K562 (cell line): ENCODE data around the gene LY6G5B. TPM values are rescaled to one million over a fixed set of nuclear protein-coding genes. Genes with fewer than 3 reads are reported as not detected.

Experiments
- CEBPB ChIP-seq: fragments of 450-650 bp; IDR thresholded peaks from 2 replicates; pipeline ENCODE4 v1.6.1; 2016; ENCODE audit warnings: missing genetic modification characterization, missing compliant biosample characterization
- EHMT2 ChIP-seq: fragments of 450-650 bp; IDR thresholded peaks from 2 replicates; pipeline ENCODE4 v1.6.1; 2018; ENCODE audit warnings: antibody characterized with exemption
- HMBOX1 ChIP-seq: sonication (generic); IDR thresholded peaks from 2 replicates; pipeline ENCODE4 v1.6.1; 2016
- ILF3 ChIP-seq: fragments of 450-650 bp; IDR thresholded peaks from 2 replicates; pipeline ENCODE4 v1.6.1; 2018; ENCODE audit warnings: antibody characterized with exemption, mild to moderate bottlenecking, moderate library complexity, borderline replicate concordance
- LCOR ChIP-seq: sonication (generic); formaldehyde crosslinking; IDR thresholded peaks from 2 replicates; pipeline ENCODE4 v1.8.0; 2022; ENCODE audit warnings: mild to moderate bottlenecking, missing genetic modification reagents
- NFRKB ChIP-seq: fragments of 450-650 bp; IDR thresholded peaks from 2 replicates; pipeline ENCODE4 v1.6.1; 2016; ENCODE audit warnings: low read depth
- PPARD ChIP-seq: fragments of 250-450 bp; sonication (Bioruptor Pico); IDR thresholded peaks from 2 replicates; pipeline ENCODE4 v1.8.0; 2022; ENCODE audit warnings: inconsistent platforms, mild to moderate bottlenecking, moderate library complexity
- PTRF ChIP-seq: fragments of 450-650 bp; IDR thresholded peaks from 2 replicates; pipeline ENCODE4 v1.6.1; 2016; ENCODE audit warnings: mild to moderate bottlenecking, missing genetic modification characterization, missing compliant biosample characterization
- TAF9B ChIP-seq: fragments of 450-650 bp; IDR thresholded peaks from 2 replicates; pipeline ENCODE4 v1.6.1; 2018; ENCODE audit warnings: mild to moderate bottlenecking; ENCODE audit not compliant: partially characterized antibody
- TRIM25 ChIP-seq: fragments of 450-650 bp; IDR thresholded peaks from 2 replicates; pipeline ENCODE4 v1.7.0; 2016; ENCODE audit warnings: borderline replicate concordance
- XRCC4 ChIP-seq: IDR thresholded peaks from one replicate; pipeline ENCODE4 v1.6.1; 2011; ENCODE audit not compliant: insufficient read depth, insufficient read length; ENCODE audit errors: extremely low read depth
- ZBTB1 ChIP-seq: sonication (generic); formaldehyde crosslinking; IDR thresholded peaks from 2 replicates; pipeline ENCODE4 v1.8.1; 2023; ENCODE audit warnings: missing genetic modification reagents, low read depth, mild to moderate bottlenecking, borderline replicate concordance
- ZBTB9 ChIP-seq: fragments of 450-650 bp; formaldehyde crosslinking; IDR thresholded peaks from 2 replicates; pipeline ENCODE4 v1.4.0; 2020; ENCODE audit warnings: mild to moderate bottlenecking, moderate library complexity
- ZKSCAN1 ChIP-seq: fragments of 150-350 bp; IDR thresholded peaks from 2 replicates; pipeline ENCODE4 v1.6.1; 2016; ENCODE audit warnings: low read depth, low read length
- ZNF609 ChIP-seq: sonication (generic); formaldehyde crosslinking; IDR thresholded peaks from 2 replicates; pipeline ENCODE4 v1.8.1; 2023; ENCODE audit warnings: missing genetic modification reagents, mild to moderate bottlenecking, borderline replicate concordance
- polyA plus RNA-seq, 8 experiments: library from polyadenylated mRNA; depleted of rRNA in 4 of 8; stranded (reverse) in 5 of 8; unstranded in 3 of 8; fragments of >200 nt; fragmentation: Nextera tagmentation in 2 of 8; fragmentation: Illumina TruSeq in 1 of 8; extraction: Ambion mirVana in 2 of 8; extraction: Trizol in 1 of 8; gene quantifications; 2 replicates each; pipeline versions ENCODE4 v1.2.1 to v1.2.3, GENCODE V29; 2011 to 2014; ENCODE audit warnings: inconsistent platforms in 1 of 8, missing spikeins in 1 of 8
- total RNA-seq, 7 experiments: library from RNA; depleted of rRNA in 6 of 7; stranded (reverse); fragments of >200 nt in 6 of 7; fragmentation: Illumina TruSeq in 2 of 7; extraction: Trizol in 2 of 7; gene quantifications; 2 replicates each; pipeline versions ENCODE4 v1.2.1 to v1.2.3, GENCODE V29; 2011 to 2021; ENCODE audit warnings: low replicate concordance in 1 of 7

LY6G5B gene
- total and polyA plus RNA-seq, 9 of the 15 experiments (the other 6 are each of a cell fraction or from before 2014, with no cell fraction given) = 6.0 to 27.0 (median 7.5) TPM

GRCh38 chr6:31663961-31664789, 5.6 kb upstream of the LY6G5B start (continued):
- TF ChIP-seq ZNF609 (CRISPR knock-in tag) (no peak), ZBTB9 (CRISPR knock-in tag) (peak; percentile 55; the same call in 1 of the 2 replicates), EHMT2 (0 out of 2 replicates have a peak, but pooled peaks have one; percentile 32), LCOR (CRISPR knock-in tag) (no peak; the same call in 1 of the 2 replicates), TAF9B (no peak), ZKSCAN1 (no peak), ILF3 (no peak), CEBPB (tag) (no peak), ZBTB1 (CRISPR knock-in tag) (no peak), NFRKB (no peak; the same call in none of the 2 replicates), HMBOX1 (0 out of 2 replicates have a peak, but pooled peaks have one; percentile 3), PTRF (tag) (no peak), TRIM25 (no peak), XRCC4 (no peak), PPARD (CRISPR knock-in tag) (no peak)
